GM20000 (cell line): ENCODE results near the gene OR2AE1.

ENCODE experiments used
- DNase-seq: peaks from one replicate; pipeline ENCODE4 v3.0.0; 2012; ENCODE audit warnings: low spot score
- TF ChIP-seq, protein P1 (sequence below): IDR thresholded peaks from 2 replicates; pipeline ENCODE4 v1.5.1; 2012; ENCODE audit warnings: mild to moderate bottlenecking, control low read depth; ENCODE audit errors: extremely low read depth, missing control alignments

Gene OR2AE1

DNA sequence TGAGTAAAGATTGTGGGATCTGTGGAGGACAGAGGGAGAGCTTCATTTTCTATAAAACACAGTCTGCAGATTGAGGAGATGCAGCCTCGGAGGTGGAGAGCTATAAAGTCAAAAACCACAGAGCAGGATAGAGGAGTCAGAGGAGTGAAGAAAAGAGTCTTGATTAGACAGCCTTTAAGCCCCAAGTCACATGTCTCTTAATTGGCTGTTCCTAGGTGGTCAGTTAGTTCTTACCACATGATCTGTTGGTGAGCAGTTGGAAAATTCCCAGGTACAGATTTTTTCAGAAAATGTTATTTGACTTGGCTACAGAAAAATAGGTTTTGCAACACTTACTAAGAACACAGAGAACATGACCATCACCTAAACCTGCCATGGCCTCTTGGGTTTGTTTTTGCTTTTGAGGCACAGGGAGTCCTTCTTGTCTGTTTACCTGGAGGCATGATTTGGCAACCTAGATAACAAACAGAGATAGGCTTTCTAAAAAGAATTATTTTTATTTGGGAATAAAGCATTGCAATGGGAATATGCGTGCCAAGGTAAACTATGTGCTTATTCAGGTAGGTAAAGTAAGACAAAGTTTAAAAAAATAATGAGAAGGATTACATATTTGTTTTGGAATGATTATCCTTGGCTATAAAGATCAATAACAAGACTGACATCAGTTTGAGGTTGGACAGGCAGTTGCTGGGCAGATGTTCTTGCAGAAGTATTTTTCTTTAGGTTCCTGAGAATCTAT, 49.6 kb downstream of the OR2AE1 start:
- DNase-seq: no peak
- TF ChIP-seq, protein P1, sequence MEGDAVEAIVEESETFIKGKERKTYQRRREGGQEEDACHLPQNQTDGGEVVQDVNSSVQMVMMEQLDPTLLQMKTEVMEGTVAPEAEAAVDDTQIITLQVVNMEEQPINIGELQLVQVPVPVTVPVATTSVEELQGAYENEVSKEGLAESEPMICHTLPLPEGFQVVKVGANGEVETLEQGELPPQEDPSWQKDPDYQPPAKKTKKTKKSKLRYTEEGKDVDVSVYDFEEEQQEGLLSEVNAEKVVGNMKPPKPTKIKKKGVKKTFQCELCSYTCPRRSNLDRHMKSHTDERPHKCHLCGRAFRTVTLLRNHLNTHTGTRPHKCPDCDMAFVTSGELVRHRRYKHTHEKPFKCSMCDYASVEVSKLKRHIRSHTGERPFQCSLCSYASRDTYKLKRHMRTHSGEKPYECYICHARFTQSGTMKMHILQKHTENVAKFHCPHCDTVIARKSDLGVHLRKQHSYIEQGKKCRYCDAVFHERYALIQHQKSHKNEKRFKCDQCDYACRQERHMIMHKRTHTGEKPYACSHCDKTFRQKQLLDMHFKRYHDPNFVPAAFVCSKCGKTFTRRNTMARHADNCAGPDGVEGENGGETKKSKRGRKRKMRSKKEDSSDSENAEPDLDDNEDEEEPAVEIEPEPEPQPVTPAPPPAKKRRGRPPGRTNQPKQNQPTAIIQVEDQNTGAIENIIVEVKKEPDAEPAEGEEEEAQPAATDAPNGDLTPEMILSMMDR: no peak
